Spleen (tissue), 11 donors: ENCODE data around the gene MALT1. TPM values are rescaled to one million over a fixed set of nuclear protein-coding genes. Genes with fewer than 3 reads are reported as not detected.

Experiments
- DNase-seq: peaks from one replicate; pipeline ENCODE4 v3.0.0-alpha.2; 2020
- H3K27ac ChIP-seq, 8 donors: fragments of 200-600 bp; sonication (generic) in 7 of 8; 1 replicate in 4 of 8; 2 replicates in 4 of 8; pipeline versions ENCODE4 v1.5.0 to v1.8.0; 2016 to 2021; ENCODE audit warnings: inconsistent platforms in 4 of 8, mild to moderate bottlenecking in 4 of 8, moderate library complexity in 1 of 8
- H3K27me3 ChIP-seq, 7 donors: fragments of 200-600 bp; sonication (generic) in 6 of 7; replicated peaks in 1 of 7; 1 replicate in 4 of 7; 2 replicates in 3 of 7; pipeline versions ENCODE4 v1.5.0 to v1.8.0; 2016 to 2021; ENCODE audit warnings: inconsistent platforms in 3 of 7, mild to moderate bottlenecking in 1 of 7
- H3K36me3 ChIP-seq, 6 donors: fragments of 200-600 bp; sonication (generic) in 5 of 6; 1 replicate in 4 of 6; 2 replicates in 2 of 6; pipeline versions ENCODE4 v1.5.0 to v1.8.0; 2016 to 2021; ENCODE audit warnings: inconsistent platforms in 2 of 6
- H3K4me1 ChIP-seq, 6 donors: fragments of 200-600 bp; sonication (generic) in 5 of 6; 1 replicate in 3 of 6; 2 replicates in 3 of 6; pipeline versions ENCODE4 v1.5.0 to v1.8.0; 2016 to 2021; ENCODE audit warnings: inconsistent platforms in 3 of 6
- H3K4me3 ChIP-seq, 8 donors: fragments of 200-600 bp; sonication (generic) in 7 of 8; 1 replicate in 4 of 8; 2 replicates in 4 of 8; pipeline versions ENCODE4 v1.5.0 to v1.8.0; 2016 to 2021; ENCODE audit warnings: inconsistent platforms in 4 of 8, mild to moderate bottlenecking in 4 of 8, moderate library complexity in 2 of 8
- H3K9me3 ChIP-seq, 8 donors: fragments of 200-600 bp; sonication (generic) in 7 of 8; 1 replicate in 4 of 8; 2 replicates in 4 of 8; pipeline versions ENCODE4 v1.5.0 to v1.8.0; 2016 to 2021; ENCODE audit warnings: inconsistent platforms in 4 of 8
- CTCF ChIP-seq, 11 experiments: fragments of 200-600 bp in 7 of 11; fragments of 450-650 bp in 4 of 11; sonication (generic) in 4 of 11; IDR thresholded peaks in 8 of 11; conservative IDR thresholded peaks in 3 of 11; 1 replicate in 7 of 11; 2 replicates in 4 of 11; pipeline versions ENCODE4 v1.4.0 to v1.8.0; 2016 to 2021; ENCODE audit warnings: antibody characterized with exemption in 11 of 11, inconsistent platforms in 4 of 11, mild to moderate bottlenecking in 1 of 11
- POLR2A ChIP-seq, 3 donors: fragments of 450-650 bp; IDR thresholded peaks; one replicate each; pipeline ENCODE4 v1.5.1; 2017; ENCODE audit warnings: antibody characterized with exemption in 3 of 3, mild to moderate bottlenecking in 1 of 3
- POLR2AphosphoS5 ChIP-seq, 3 donors: sonication (generic); formaldehyde crosslinking; IDR thresholded peaks; one replicate each; pipeline ENCODE4 v1.5.1; 2017; ENCODE audit warnings: antibody characterized with exemption in 3 of 3
- WGBS, 5 donors: extraction: QIAGEN DNeasy Blood & Tissue Kit in 3 of 5; methylation state at CpG; one replicate each; pipeline versions ENCODE4 v1.1.5 to v1.1.7; 2013 to 2018; 5-methylcytosine and 5-hydroxymethylcytosine counted together
- intact Hi-C: fragments of 100-400 bp; cut with DNase I; formaldehyde crosslinking; loops from one replicate; pipeline ENCODE4 v1.15.0; 2023; ENCODE audit warnings: low total_unique reads
- polyA plus RNA-seq, 3 donors: library from polyadenylated mRNA; stranded (reverse); fragments of 200-250 nt; gene quantifications; one replicate each; pipeline ENCODE4 v1.2.1, GENCODE V29; 2013
- total RNA-seq, 7 donors: library from RNA; depleted of rRNA in 3 of 7; stranded (reverse); fragments of >200 nt in 3 of 7; fragmentation: NEBNext Ultra II Directional in 4 of 7; extraction: Animal tissue kit (Norgen Biotek cat#: 25700) in 4 of 7; gene quantifications; one replicate each; pipeline versions ENCODE4 v1.1.0 to v1.2.1, GENCODE V29; 2016 to 2021
- donor health status: healthy with polysubstance abuse.
- donor health status: DM: no; HTN: no; CAD: no; lungs with moderate emphysema.
- donor health status: DM: no; HTN: no; CAD: no.
- donor health status: Bipolar disorder and iron deficiency.
- donor health status: healthy.
- donor health status: DM: no; HTN: no; CAD: no.
- donor health status: DM: yes; HTN: yes; CAD: no.

Gene MALT1
- total and polyA plus RNA-seq, 10 donors, result 13.3 to 59.6 (median 50.1) TPM

GRCh38 chr18:58691256-58691655 is 20.0 kb downstream of the MALT1 start:
- DNase-seq, result no peak
- H3K4me3 ChIP-seq, result no peak overlapping the region
- peaks cover 0 to 82% (median 8%) of the 10 kb centered on the region in 6 donors for H3K4me1 ChIP-seq
- TF ChIP-seq POLR2AphosphoS5 (IDR thresholded peaks at IDR 0.05) (peak in 1 of 3 donors; percentile 12), CTCF (IDR thresholded peaks at IDR 0.05 in 8 of 11, conservative IDR thresholded peaks at IDR 0.05 in 3 of 11) (no peak)
- H3K27ac ChIP-seq, result no peak overlapping the region
- peaks cover 0 to 55% (median 12%) of the 10 kb centered on the region in 6 donors for H3K36me3 ChIP-seq
- H3K27me3 ChIP-seq, result no peaks in the 10 kb centered on the region
- 54 to 77% (median 63%) methylated on average over 8 of the region's 8 CpGs for WGBS, 5 donors
- no peaks in the 10 kb centered on the region for H3K9me3 ChIP-seq
- intact Hi-C loops, result no loop called here

- TF ChIP-seq POLR2A (IDR thresholded peaks at IDR 0.05), result no peak
- no peak for TF ChIP-seq CTCF (IDR thresholded peaks at IDR 0.05 in 8 of 11, conservative IDR thresholded peaks at IDR 0.05 in 3 of 11)
- TF ChIP-seq POLR2AphosphoS5 (IDR thresholded peaks at IDR 0.05), result no peak
- Histone ChIP-seq H3K4me1 (peaks cover 0 to 69% (median 3%) of the 10 kb centered on the region in 6 donors), H3K36me3 (peaks cover 0 to 55% (median 16%) of the 10 kb centered on the region in 6 donors), H3K9me3 (no peaks in the 10 kb centered on the region), H3K27me3 (no peaks in the 10 kb centered on the region), H3K4me3 (no peak overlapping the region), H3K27ac (peak overlapping the region in 1 of 8 donors; percentile 23)
- no peak for DNase-seq
- intact Hi-C loops, result no loop called here
- 78 to 86% (median 85%) methylated on average over 6 of the region's 6 CpGs for WGBS, 5 donors
Observed at GRCh38 chr18:58692422-58693185, 21.3 kb downstream of the MALT1 start.

GRCh38 chr18:58694221-58694620 is 23.0 kb downstream of the MALT1 start:
- Histone ChIP-seq H3K36me3 (peaks cover 0 to 67% (median 16%) of the 10 kb centered on the region in 6 donors), H3K4me1 (peaks cover 0 to 57% (median 0%) of the 10 kb centered on the region in 6 donors), H3K27ac (no peak overlapping the region), H3K27me3 (no peaks in the 10 kb centered on the region), H3K9me3 (no peaks in the 10 kb centered on the region), H3K4me3 (no peak overlapping the region)
- TF ChIP-seq POLR2A (IDR thresholded peaks at IDR 0.05) (no peak), POLR2AphosphoS5 (IDR thresholded peaks at IDR 0.05) (no peak), CTCF (IDR thresholded peaks at IDR 0.05 in 8 of 11, conservative IDR thresholded peaks at IDR 0.05 in 3 of 11) (no peak)
- no peak for DNase-seq
- 84 to 95% (median 88%) methylated on average over 1 of the region's 1 CpG for WGBS, 5 donors
- intact Hi-C loops, result no loop called here

- peaks cover 0 to 66% (median 16%) of the 10 kb centered on the region in 6 donors for H3K36me3 ChIP-seq
- WGBS, 5 donors, result 80 to 88% (median 84%) methylated on average over 8 of the region's 8 CpGs
- H3K27me3 ChIP-seq, result no peaks in the 10 kb centered on the region
- H3K9me3 ChIP-seq, result no peaks in the 10 kb centered on the region
- no peak overlapping the region for H3K4me3 ChIP-seq
- TF ChIP-seq CTCF (IDR thresholded peaks at IDR 0.05 in 8 of 11, conservative IDR thresholded peaks at IDR 0.05 in 3 of 11) (no peak), POLR2AphosphoS5 (IDR thresholded peaks at IDR 0.05) (no peak)
- no peak overlapping the region for H3K27ac ChIP-seq
- H3K4me1 ChIP-seq, result peaks cover 0 to 56% (median 0%) of the 10 kb centered on the region in 6 donors
- DNase-seq, result no peak
- intact Hi-C loops, result no loop called here
Observed at GRCh38 chr18:58694720-58695468, 23.6 kb downstream of the MALT1 start.
